GM23338 (cell line): ENCODE data around the gene ROPN1L. TPM values are rescaled to one million over a fixed set of nuclear protein-coding genes. Genes with fewer than 3 reads are reported as not detected.

Source experiments
- ATAC-seq: fragments of 200-7000 bp; cut with Tn5 transposase; 3 replicates; pipeline ENCODE4 v1.9.1; 2020
- DNase-seq: peaks from one replicate; pipeline ENCODE4 v3.0.0-alpha.2; 2015; ENCODE audit warnings: low spot score
- H2AFZ ChIP-seq: fragments of 200-600 bp; sonication (generic); 2 replicates; pipeline ENCODE4 v1.8.0; 2016; ENCODE audit warnings: antibody characterized with exemption, mild to moderate bottlenecking, moderate library complexity
- H3F3A ChIP-seq: fragments of 200-600 bp; sonication (generic); replicated peaks from 2 replicates; pipeline ENCODE4 v1.8.0; 2017; ENCODE audit warnings: antibody characterized with exemption, mixed run types, low read depth
- H3K27ac ChIP-seq: fragments of 200-600 bp; sonication (generic); 2 replicates; pipeline ENCODE4 v1.6.1; 2016; ENCODE audit warnings: low read depth
- H3K27me3 ChIP-seq: fragments of 200-600 bp; sonication (generic); 2 replicates; pipeline ENCODE4 v1.8.0; 2016; ENCODE audit warnings: mild to moderate bottlenecking, mixed run types, moderate library complexity; ENCODE audit not compliant: insufficient read depth
- H3K36me3 ChIP-seq: fragments of 200-600 bp; sonication (generic); 2 replicates; pipeline ENCODE4 v1.8.0; 2016; ENCODE audit warnings: mild to moderate bottlenecking; ENCODE audit not compliant: insufficient read depth
- H3K4me1 ChIP-seq: fragments of 200-600 bp; sonication (generic); 2 replicates; pipeline ENCODE4 v1.8.0; 2016; ENCODE audit warnings: mild to moderate bottlenecking, moderate library complexity; ENCODE audit not compliant: insufficient read depth
- H3K4me2 ChIP-seq: fragments of 200-600 bp; sonication (generic); 2 replicates; pipeline ENCODE4 v1.7.1; 2017; ENCODE audit warnings: mixed run types
- H3K4me3 ChIP-seq: fragments of 200-600 bp; sonication (generic); 2 replicates; pipeline ENCODE4 v1.6.1; 2016; ENCODE audit warnings: mixed run types
- H3K79me2 ChIP-seq: fragments of 200-600 bp; sonication (generic); replicated peaks from 2 replicates; pipeline ENCODE4 v1.8.0; 2017; ENCODE audit warnings: mild to moderate bottlenecking; ENCODE audit not compliant: insufficient read depth
- H3K9me2 ChIP-seq: fragments of 200-600 bp; sonication (generic); 2 replicates; pipeline ENCODE4 v1.8.0; 2017; ENCODE audit not compliant: insufficient read depth
- H4K20me1 ChIP-seq: fragments of 200-600 bp; sonication (generic); replicated peaks from 2 replicates; pipeline ENCODE4 v1.8.0; 2017; ENCODE audit warnings: mild to moderate bottlenecking; ENCODE audit not compliant: insufficient read depth
- H3K27ac Mint-ChIP-seq: 2 replicates; pipeline ENCODE4 v1.8.0; 2020; ENCODE audit warnings: inconsistent platforms, mild to moderate bottlenecking, moderate library complexity, mixed read lengths
- H3K27me3 Mint-ChIP-seq: 3 replicates; pipeline ENCODE4 v1.8.0; 2022; ENCODE audit warnings: low read depth, mild to moderate bottlenecking, moderate library complexity, mixed read lengths, inconsistent platforms; ENCODE audit not compliant: insufficient read depth, poor library complexity
- H3K36me3 Mint-ChIP-seq: 3 replicates; pipeline ENCODE4 v1.8.0; 2021; ENCODE audit warnings: low read depth, mild to moderate bottlenecking, inconsistent platforms, moderate library complexity, mixed read lengths
- H3K4me1 Mint-ChIP-seq: 3 replicates; pipeline ENCODE4 v1.8.0; 2020; ENCODE audit warnings: mild to moderate bottlenecking, inconsistent platforms, mixed read lengths
- H3K4me3 Mint-ChIP-seq: 3 replicates; pipeline ENCODE4 v1.8.0; 2021; ENCODE audit warnings: moderate library complexity, mild to moderate bottlenecking, inconsistent platforms, mixed read lengths
- H3K9me3 Mint-ChIP-seq: 3 replicates; pipeline ENCODE4 v1.8.0; 2020; ENCODE audit warnings: moderate library complexity, mild to moderate bottlenecking, inconsistent platforms, mixed read lengths
- CREB1 ChIP-seq: fragments of 250-450 bp; sonication (Bioruptor Pico); IDR thresholded peaks from 2 replicates; pipeline ENCODE4 v1.5.0; 2020; ENCODE audit warnings: low read depth, mild to moderate bottlenecking, moderate library complexity
- CTCF ChIP-seq, 2 experiments: fragments of 200-600 bp in 1 of 2; sonication (generic) in 1 of 2; conservative IDR thresholded peaks; 2 replicates each; pipeline versions ENCODE4 v1.5.1 to v1.6.1; 2016 to 2017; ENCODE audit warnings: antibody characterized with exemption in 2 of 2, low read depth in 2 of 2, mild to moderate bottlenecking in 2 of 2, moderate library complexity in 1 of 2
- ETS1 ChIP-seq: IDR thresholded peaks from 2 replicates; pipeline ENCODE4 v1.6.1; 2016; ENCODE audit warnings: antibody characterized with exemption
- EZH2phosphoT487 ChIP-seq: fragments of 200-600 bp; sonication (generic); IDR thresholded peaks from one replicate; pipeline ENCODE4 v1.8.1; 2018; ENCODE audit warnings: antibody characterized with exemption; ENCODE audit not compliant: unreplicated experiment
- JUNB ChIP-seq: IDR thresholded peaks from one replicate; pipeline ENCODE4 v1.6.1; 2016; ENCODE audit warnings: antibody characterized with exemption; ENCODE audit not compliant: unreplicated experiment
- NANOG ChIP-seq: IDR thresholded peaks from 2 replicates; pipeline ENCODE4 v1.6.1; 2016; ENCODE audit warnings: antibody characterized with exemption, borderline replicate concordance
- REST ChIP-seq: IDR thresholded peaks from one replicate; pipeline ENCODE4 v1.6.1; 2018; ENCODE audit warnings: antibody characterized with exemption; ENCODE audit not compliant: unreplicated experiment
- STAT1 ChIP-seq: IDR thresholded peaks from one replicate; pipeline ENCODE4 v1.6.1; 2016; ENCODE audit warnings: antibody characterized with exemption; ENCODE audit not compliant: unreplicated experiment
- ZNF114 ChIP-seq: fragments of 250-450 bp; sonication (Bioruptor Pico); IDR thresholded peaks from 2 replicates; pipeline ENCODE4 v1.5.0; 2020; ENCODE audit warnings: mild to moderate bottlenecking, moderate library complexity
- ZNF331 ChIP-seq: fragments of 250-450 bp; sonication (Bioruptor Pico); IDR thresholded peaks from 2 replicates; pipeline ENCODE4 v1.5.0; 2020; ENCODE audit warnings: low read depth, mild to moderate bottlenecking, moderate library complexity
- polyA plus RNA-seq: library from polyadenylated mRNA; unstranded; fragments of >200 nt; fragmentation: Nextera tagmentation; extraction: Ambion mirVana; gene quantifications from 2 replicates; pipeline ENCODE4 v1.2.1, GENCODE V29; 2016
- total RNA-seq: library from RNA; depleted of rRNA; stranded (reverse); fragments of >200 nt; shearing (Covaris generic); gene quantifications from 2 replicates; pipeline ENCODE4 v1.2.3, GENCODE V29; 2014

The ROPN1L gene
- total and polyA plus RNA-seq, 2 experiments from 2014 or later = 0.57 TPM; not detected in 1

GRCh38 chr5:10505517-10506095 is 63.9 kb downstream of the ROPN1L start:
- Mint-ChIP-seq H3K4me3 (no peak overlapping the region), H3K9me3 (no peaks in the 10 kb centered on the region), H3K36me3 (no peaks in the 10 kb centered on the region), H3K4me1 (peaks cover 15% of the 10 kb centered on the region), H3K27me3 (no peaks in the 10 kb centered on the region), H3K27ac (no peak overlapping the region)
- Histone ChIP-seq H3K9me2 (no peaks in the 10 kb centered on the region), H2AFZ (no peak overlapping the region), H4K20me1 (no peaks in the 10 kb centered on the region), H3K27me3 (no peaks in the 10 kb centered on the region), H3K4me3 (no peak overlapping the region), H3K79me2 (no peaks in the 10 kb centered on the region), H3F3A (no peaks in the 10 kb centered on the region), H3K4me1 (no peaks in the 10 kb centered on the region), H3K36me3 (no peaks in the 10 kb centered on the region), H3K27ac (no peak overlapping the region), H3K4me2 (no peak overlapping the region)
- no peak for DNase-seq
- no peak for ATAC-seq
- no peak for TF ChIP-seq EZH2phosphoT487
- no peak for TF ChIP-seq REST
- no peak for TF ChIP-seq CTCF (conservative IDR thresholded peaks at IDR 0.05; ENCODE audit: low read depth in 2 of 2)
- TF ChIP-seq STAT1 = no peak
- no peak for TF ChIP-seq ETS1
- TF ChIP-seq JUNB = no peak

- Histone ChIP-seq H3K4me1 (no peaks in the 10 kb centered on the region), H3K4me2 (no peak overlapping the region), H3K27me3 (no peaks in the 10 kb centered on the region), H3K79me2 (no peaks in the 10 kb centered on the region), H3K36me3 (no peaks in the 10 kb centered on the region), H3F3A (no peaks in the 10 kb centered on the region), H3K9me2 (no peaks in the 10 kb centered on the region), H3K27ac (no peak overlapping the region), H2AFZ (no peak overlapping the region), H3K4me3 (no peak overlapping the region), H4K20me1 (no peaks in the 10 kb centered on the region)
- Mint-ChIP-seq H3K36me3 (no peaks in the 10 kb centered on the region), H3K27ac (no peak overlapping the region), H3K4me3 (no peak overlapping the region), H3K9me3 (no peaks in the 10 kb centered on the region), H3K4me1 (peaks cover 12% of the 10 kb centered on the region), H3K27me3 (no peaks in the 10 kb centered on the region)
- DNase-seq (no peak), ATAC-seq (no peak)
- TF ChIP-seq REST (no peak), NANOG (no peak), ZNF331 (CRISPR knock-in tag) (no peak), STAT1 (no peak), CREB1 (CRISPR knock-in tag) (no peak), ETS1 (no peak), ZNF114 (CRISPR knock-in tag) (no peak), CTCF (conservative IDR thresholded peaks at IDR 0.05; ENCODE audit: low read depth in 2 of 2) (no peak)
These were observed 64.9 kb downstream of the ROPN1L start for GRCh38 chr5:10506535-10506934.
